ENCODE measurements around the gene LSM5.

Gene LSM5

GRCh38 chr7:32479574-32480200, 10.5 kb downstream of the LSM5 start:
- H3K27ac ChIP-seq (replicated peaks; ENCODE audit: low read length): no peak overlapping the region
- no CpG with 5 or more reads among the region's 2 CpGs for WGBS, 2 donors (ENCODE audit: extremely low coverage in 2 of 2, insufficient read length in 2 of 2, insufficient replicate concordance in 1 of 2)
- no peak overlapping the region for H3K4ac ChIP-seq (ENCODE audit: low read length)
- no peaks in the 10 kb centered on the region for H3K27me3 ChIP-seq (ENCODE audit: control insufficient read depth in 3 of 3, insufficient read depth in 3 of 3, low read depth in 1 of 3, low read length in 3 of 3)
- no peak overlapping the region for H2BK15ac ChIP-seq (ENCODE audit: low read length)
- no peak overlapping the region for H2BK12ac ChIP-seq (ENCODE audit: low read length)
- no peak overlapping the region for H2BK120ac ChIP-seq (ENCODE audit: low read depth, low read length)
- H2AK5ac ChIP-seq (ENCODE audit: low read depth, low read length): no peak overlapping the region
- H3K36me3 ChIP-seq (replicated peaks in 1 of 2; ENCODE audit: control insufficient read depth in 2 of 2, insufficient read depth in 2 of 2, low read length in 2 of 2): no peaks in the 10 kb centered on the region
- DNase-seq (ENCODE audit: low spot score): no peak
- no peak overlapping the region for H3K4me3 ChIP-seq (ENCODE audit: low read length in 2 of 2)
- no peak overlapping the region for H4K91ac ChIP-seq (ENCODE audit: low read depth, low read length, poor library complexity)
- H2BK5ac ChIP-seq (ENCODE audit: low read length): no peak overlapping the region
- no peak overlapping the region for H3K23ac ChIP-seq (ENCODE audit: low read depth, low read length, poor library complexity)
- H3K9me3 ChIP-seq (replicated peaks in 1 of 2; ENCODE audit: control insufficient read depth in 2 of 2, insufficient read depth in 1 of 2, low read depth in 1 of 2, low read length in 2 of 2): no peaks in the 10 kb centered on the region
- H3K4me2 ChIP-seq (ENCODE audit: insufficient read depth, low read length, poor library complexity, severe bottlenecking): no peak overlapping the region
- no peak overlapping the region for H4K8ac ChIP-seq (ENCODE audit: low read depth, low read length)
- no peak overlapping the region for H3K14ac ChIP-seq (ENCODE audit: low read length)
- H3K9ac ChIP-seq (ENCODE audit: low read depth, low read length, poor library complexity): no peak overlapping the region
- H3K18ac ChIP-seq (ENCODE audit: low read length): no peak overlapping the region
- peaks cover 0 to 2% of the 10 kb centered on the region in 2 donors for H3K4me1 ChIP-seq (ENCODE audit: control insufficient read depth in 2 of 2, insufficient read depth in 1 of 2, low read depth in 1 of 2, low read length in 2 of 2)
- no peak overlapping the region for H2AFZ ChIP-seq (ENCODE audit: low read length)
- no peaks in the 10 kb centered on the region for H3K79me1 ChIP-seq (ENCODE audit: low read depth, low read length)

- Histone ChIP-seq H3K4me2 (ENCODE audit: insufficient read depth, low read length, poor library complexity, severe bottlenecking) (no peak overlapping the region), H3K14ac (ENCODE audit: low read length) (no peak overlapping the region), H4K91ac (ENCODE audit: low read depth, low read length, poor library complexity) (no peak overlapping the region), H2BK120ac (ENCODE audit: low read depth, low read length) (no peak overlapping the region), H3K23ac (ENCODE audit: low read depth, low read length, poor library complexity) (no peak overlapping the region), H2AFZ (ENCODE audit: low read length) (no peak overlapping the region), H3K4ac (ENCODE audit: low read length) (no peak overlapping the region), H3K4me3 (ENCODE audit: low read length in 2 of 2) (no peak overlapping the region), H3K36me3 (replicated peaks in 1 of 2; ENCODE audit: control insufficient read depth in 2 of 2, insufficient read depth in 2 of 2, low read length in 2 of 2) (no peaks in the 10 kb centered on the region), H4K8ac (ENCODE audit: low read depth, low read length) (no peak overlapping the region), H3K27me3 (ENCODE audit: control insufficient read depth in 3 of 3, insufficient read depth in 3 of 3, low read depth in 1 of 3, low read length in 3 of 3) (no peaks in the 10 kb centered on the region), H2AK5ac (ENCODE audit: low read depth, low read length) (no peak overlapping the region), H3K9me3 (replicated peaks in 1 of 2; ENCODE audit: control insufficient read depth in 2 of 2, insufficient read depth in 1 of 2, low read depth in 1 of 2, low read length in 2 of 2) (no peaks in the 10 kb centered on the region), H3K18ac (ENCODE audit: low read length) (no peak overlapping the region), H2BK12ac (ENCODE audit: low read length) (no peak overlapping the region), H3K4me1 (ENCODE audit: control insufficient read depth in 2 of 2, insufficient read depth in 1 of 2, low read depth in 1 of 2, low read length in 2 of 2) (peaks cover 0 to 2% of the 10 kb centered on the region in 2 donors), H3K27ac (replicated peaks; ENCODE audit: low read length) (no peak overlapping the region), H3K9ac (ENCODE audit: low read depth, low read length, poor library complexity) (no peak overlapping the region), H3K79me1 (ENCODE audit: low read depth, low read length) (no peaks in the 10 kb centered on the region), H2BK15ac (ENCODE audit: low read length) (no peak overlapping the region), H2BK5ac (ENCODE audit: low read length) (no peak overlapping the region)
- no CpG with 5 or more reads among the region's 1 CpG for WGBS, 2 donors (ENCODE audit: extremely low coverage in 2 of 2, insufficient read length in 2 of 2, insufficient replicate concordance in 1 of 2)
- DNase-seq (ENCODE audit: low spot score): no peak
Measured at GRCh38 chr7:32477649-32477980, 12.6 kb downstream of the LSM5 start.

- Histone ChIP-seq H2BK12ac (ENCODE audit: low read length) (no peak overlapping the region), H3K9me3 (replicated peaks in 1 of 2; ENCODE audit: control insufficient read depth in 2 of 2, insufficient read depth in 1 of 2, low read depth in 1 of 2, low read length in 2 of 2) (no peaks in the 10 kb centered on the region), H2AK5ac (ENCODE audit: low read depth, low read length) (no peak overlapping the region), H4K91ac (ENCODE audit: low read depth, low read length, poor library complexity) (no peak overlapping the region), H3K4me3 (ENCODE audit: low read length in 2 of 2) (no peak overlapping the region), H3K23ac (ENCODE audit: low read depth, low read length, poor library complexity) (no peak overlapping the region), H2BK120ac (ENCODE audit: low read depth, low read length) (no peak overlapping the region), H3K4me2 (ENCODE audit: insufficient read depth, low read length, poor library complexity, severe bottlenecking) (no peak overlapping the region), H3K18ac (ENCODE audit: low read length) (no peak overlapping the region), H2AFZ (ENCODE audit: low read length) (no peak overlapping the region), H3K79me1 (ENCODE audit: low read depth, low read length) (no peaks in the 10 kb centered on the region), H4K8ac (ENCODE audit: low read depth, low read length) (no peak overlapping the region), H3K27me3 (ENCODE audit: control insufficient read depth in 3 of 3, insufficient read depth in 3 of 3, low read depth in 1 of 3, low read length in 3 of 3) (no peaks in the 10 kb centered on the region), H3K9ac (ENCODE audit: low read depth, low read length, poor library complexity) (no peak overlapping the region), H3K4me1 (ENCODE audit: control insufficient read depth in 2 of 2, insufficient read depth in 1 of 2, low read depth in 1 of 2, low read length in 2 of 2) (peaks cover 0 to 2% of the 10 kb centered on the region in 2 donors), H3K14ac (ENCODE audit: low read length) (no peak overlapping the region), H2BK15ac (ENCODE audit: low read length) (no peak overlapping the region), H3K4ac (ENCODE audit: low read length) (no peak overlapping the region), H3K36me3 (replicated peaks in 1 of 2; ENCODE audit: control insufficient read depth in 2 of 2, insufficient read depth in 2 of 2, low read length in 2 of 2) (no peaks in the 10 kb centered on the region), H2BK5ac (ENCODE audit: low read length) (no peak overlapping the region), H3K27ac (replicated peaks; ENCODE audit: low read length) (no peak overlapping the region)
- no peak for DNase-seq (ENCODE audit: low spot score)
- WGBS, 2 donors (ENCODE audit: extremely low coverage in 2 of 2, insufficient read length in 2 of 2, insufficient replicate concordance in 1 of 2): no CpG with 5 or more reads among the region's 3 CpGs
Measured at GRCh38 chr7:32476816-32477648, 13.1 kb downstream of the LSM5 start.

- no peak overlapping the region for H3K14ac ChIP-seq (ENCODE audit: low read length)
Measured at GRCh38 chr7:32474008-32474407, 16.2 kb downstream of the LSM5 start.

More at GRCh38 chr7:32474008-32474407, 16.2 kb downstream of the LSM5 start:
- H3K4me2 ChIP-seq (ENCODE audit: insufficient read depth, low read length, poor library complexity, severe bottlenecking): no peak overlapping the region
- H3K27me3 ChIP-seq (ENCODE audit: control insufficient read depth in 3 of 3, insufficient read depth in 3 of 3, low read depth in 1 of 3, low read length in 3 of 3): no peaks in the 10 kb centered on the region
- no peaks in the 10 kb centered on the region for H3K36me3 ChIP-seq (replicated peaks in 1 of 2; ENCODE audit: control insufficient read depth in 2 of 2, insufficient read depth in 2 of 2, low read length in 2 of 2)
- H2BK15ac ChIP-seq (ENCODE audit: low read length): no peak overlapping the region
- no peak overlapping the region for H2BK12ac ChIP-seq (ENCODE audit: low read length)
- no peak overlapping the region for H4K91ac ChIP-seq (ENCODE audit: low read depth, low read length, poor library complexity)
- DNase-seq (ENCODE audit: low spot score): no peak
- H3K23ac ChIP-seq (ENCODE audit: low read depth, low read length, poor library complexity): no peak overlapping the region
- no peak overlapping the region for H2AFZ ChIP-seq (ENCODE audit: low read length)
- no peak overlapping the region for H3K9ac ChIP-seq (ENCODE audit: low read depth, low read length, poor library complexity)
- no peak overlapping the region for H3K18ac ChIP-seq (ENCODE audit: low read length)
- H4K8ac ChIP-seq (ENCODE audit: low read depth, low read length): no peak overlapping the region
- H2BK120ac ChIP-seq (ENCODE audit: low read depth, low read length): no peak overlapping the region
- H3K27ac ChIP-seq (replicated peaks; ENCODE audit: low read length): no peak overlapping the region
- no peak overlapping the region for H3K4me3 ChIP-seq (ENCODE audit: low read length in 2 of 2)
- H3K4ac ChIP-seq (ENCODE audit: low read length): no peak overlapping the region
- WGBS, 2 donors (ENCODE audit: extremely low coverage in 2 of 2, insufficient read length in 2 of 2, insufficient replicate concordance in 1 of 2): no CpG with 5 or more reads among the region's 1 CpG
- no peak overlapping the region for H2AK5ac ChIP-seq (ENCODE audit: low read depth, low read length)
- no peaks in the 10 kb centered on the region for H3K79me1 ChIP-seq (ENCODE audit: low read depth, low read length)
- no peaks in the 10 kb centered on the region for H3K4me1 ChIP-seq (ENCODE audit: control insufficient read depth in 2 of 2, insufficient read depth in 1 of 2, low read depth in 1 of 2, low read length in 2 of 2)
- H2BK5ac ChIP-seq (ENCODE audit: low read length): no peak overlapping the region
- no peaks in the 10 kb centered on the region for H3K9me3 ChIP-seq (replicated peaks in 1 of 2; ENCODE audit: control insufficient read depth in 2 of 2, insufficient read depth in 1 of 2, low read depth in 1 of 2, low read length in 2 of 2)
